Hepatocyte (in vitro differentiated cells): ENCODE measurements around the gene DUSP8.

Experiments
- EZH2 ChIP-seq: fragments of 200-600 bp; sonication (generic); IDR thresholded peaks from 2 replicates; pipeline ENCODE4 v1.6.1; 2016; ENCODE audit warnings: antibody characterized with exemption, mild to moderate bottlenecking, borderline replicate concordance
- EZH2phosphoT487 ChIP-seq: fragments of 200-600 bp; sonication (generic); IDR thresholded peaks from one replicate; pipeline ENCODE4 v1.6.1; 2018; ENCODE audit warnings: antibody characterized with exemption, mild to moderate bottlenecking, low read depth, moderate library complexity; ENCODE audit not compliant: unreplicated experiment, severe bottlenecking
- TF ChIP-seq, protein P1 (sequence below): fragments of 200-600 bp; sonication (generic); IDR thresholded peaks from 2 replicates; pipeline ENCODE4 v1.5.1; 2016; ENCODE audit warnings: antibody characterized with exemption, mild to moderate bottlenecking; ENCODE audit not compliant: poor library complexity

DNA sequence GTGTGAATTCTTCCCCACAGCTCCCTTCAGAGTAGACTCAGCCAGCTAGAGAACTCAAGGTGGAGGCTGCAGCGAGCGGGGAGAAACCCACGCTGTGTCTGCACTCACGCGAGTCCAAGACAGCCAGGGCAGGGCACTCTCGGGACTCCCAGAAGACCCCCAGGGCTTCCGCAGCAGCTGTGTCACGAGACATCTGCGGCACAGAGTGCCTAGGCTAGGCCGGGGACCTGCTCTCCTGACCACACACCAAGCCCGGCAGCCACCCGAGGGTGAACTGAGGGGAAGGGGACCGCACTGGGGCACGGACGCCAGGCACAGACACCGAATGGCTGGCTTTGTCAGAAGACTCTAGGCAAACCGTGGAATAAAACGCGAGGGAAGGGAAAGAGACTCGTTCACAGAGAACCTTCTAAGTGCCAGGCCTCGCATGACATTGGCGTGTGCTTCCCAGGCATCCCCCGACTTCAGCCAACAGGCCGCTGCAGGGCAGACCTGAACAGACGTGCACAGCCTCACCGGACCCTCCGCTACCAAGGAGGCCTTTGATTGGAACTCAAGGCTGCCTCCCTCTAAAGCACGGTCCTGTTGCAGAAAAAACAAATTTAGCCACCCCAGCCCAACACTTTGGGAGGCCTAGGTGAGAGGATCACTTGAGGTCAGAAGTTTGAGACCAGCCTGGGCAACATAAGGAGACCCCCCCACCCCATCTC is 67.3 kb downstream of the DUSP8 start:
- TF ChIP-seq, protein P1, sequence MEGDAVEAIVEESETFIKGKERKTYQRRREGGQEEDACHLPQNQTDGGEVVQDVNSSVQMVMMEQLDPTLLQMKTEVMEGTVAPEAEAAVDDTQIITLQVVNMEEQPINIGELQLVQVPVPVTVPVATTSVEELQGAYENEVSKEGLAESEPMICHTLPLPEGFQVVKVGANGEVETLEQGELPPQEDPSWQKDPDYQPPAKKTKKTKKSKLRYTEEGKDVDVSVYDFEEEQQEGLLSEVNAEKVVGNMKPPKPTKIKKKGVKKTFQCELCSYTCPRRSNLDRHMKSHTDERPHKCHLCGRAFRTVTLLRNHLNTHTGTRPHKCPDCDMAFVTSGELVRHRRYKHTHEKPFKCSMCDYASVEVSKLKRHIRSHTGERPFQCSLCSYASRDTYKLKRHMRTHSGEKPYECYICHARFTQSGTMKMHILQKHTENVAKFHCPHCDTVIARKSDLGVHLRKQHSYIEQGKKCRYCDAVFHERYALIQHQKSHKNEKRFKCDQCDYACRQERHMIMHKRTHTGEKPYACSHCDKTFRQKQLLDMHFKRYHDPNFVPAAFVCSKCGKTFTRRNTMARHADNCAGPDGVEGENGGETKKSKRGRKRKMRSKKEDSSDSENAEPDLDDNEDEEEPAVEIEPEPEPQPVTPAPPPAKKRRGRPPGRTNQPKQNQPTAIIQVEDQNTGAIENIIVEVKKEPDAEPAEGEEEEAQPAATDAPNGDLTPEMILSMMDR, result no peak
- TF ChIP-seq EZH2phosphoT487 (no peak), EZH2 (no peak)
